GM18858 (cell line): ENCODE results near the gene TMEM61.
A peak's percentile ranks its signal among the peaks of the same experiment; 100 is the strongest.
"Not testable (repeated sequence)": the region's sequence is repeated elsewhere in the genome, so short reads cannot be mapped to it uniquely, and the experiment has no call there.

ENCODE experiments used
- ATAC-seq: cut with Tn5 transposase; IDR thresholded peaks from one replicate; pipeline ENCODE4 v1.9.1; 2021; ENCODE audit not compliant: unreplicated experiment

Gene TMEM61

DNA sequence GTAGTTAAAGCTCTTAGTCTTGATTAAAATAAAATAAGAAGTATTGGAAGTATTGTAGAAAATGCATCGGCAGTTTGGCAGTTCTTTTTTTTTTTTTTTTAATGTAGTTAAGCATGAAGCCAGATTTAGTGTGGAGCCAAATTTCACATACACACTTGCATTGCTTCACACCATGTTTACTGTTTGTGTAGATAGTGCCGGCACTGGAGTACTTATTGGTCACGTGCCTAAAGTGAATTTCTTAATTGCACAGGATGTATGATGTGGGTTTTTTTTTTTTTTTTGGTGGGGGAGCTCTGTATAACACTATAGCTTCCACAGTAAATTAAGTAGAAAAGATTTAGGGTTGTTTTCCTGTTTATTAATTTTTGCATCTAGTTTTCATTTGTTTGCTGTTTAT lies 21.2 kb upstream of the TMEM61 start:
- no peak for ATAC-seq

DNA sequence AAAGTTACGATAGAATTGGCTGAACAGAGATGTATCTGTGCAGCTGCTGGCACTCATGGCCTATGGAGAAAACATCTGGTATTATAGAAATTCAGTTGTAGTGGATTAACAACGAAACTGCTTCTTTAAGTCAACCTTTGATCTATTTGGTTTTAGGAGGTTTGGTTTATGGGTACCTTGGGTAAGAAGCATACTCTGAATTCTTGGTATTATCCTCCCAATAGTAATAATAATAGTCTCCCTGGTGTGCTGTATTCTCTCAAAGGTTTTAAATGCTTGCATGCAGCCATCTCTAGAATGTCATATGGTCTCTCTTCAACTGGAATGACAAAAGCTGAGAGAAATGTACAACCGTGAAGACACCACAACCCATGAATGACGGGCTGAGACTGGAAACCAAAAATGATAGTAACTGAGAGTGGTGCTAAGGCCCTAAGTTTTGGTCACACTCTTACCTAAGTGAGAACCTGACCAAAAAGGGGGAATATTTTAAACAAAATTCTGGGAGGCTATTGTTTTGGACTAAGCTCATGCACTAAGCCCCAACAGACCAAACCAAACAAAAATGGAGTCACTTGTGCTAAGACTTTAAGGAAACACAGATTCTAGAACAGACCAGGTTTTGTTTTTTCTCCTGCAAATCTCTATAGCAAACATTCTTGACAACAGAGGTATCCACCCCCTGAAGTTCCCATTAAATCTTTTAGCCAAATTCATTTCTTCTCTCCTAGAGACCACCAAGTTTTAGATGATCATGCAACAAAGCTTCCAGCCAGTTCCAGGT lies 17.6 kb upstream of the TMEM61 start:
- ATAC-seq, result no peak

DNA sequence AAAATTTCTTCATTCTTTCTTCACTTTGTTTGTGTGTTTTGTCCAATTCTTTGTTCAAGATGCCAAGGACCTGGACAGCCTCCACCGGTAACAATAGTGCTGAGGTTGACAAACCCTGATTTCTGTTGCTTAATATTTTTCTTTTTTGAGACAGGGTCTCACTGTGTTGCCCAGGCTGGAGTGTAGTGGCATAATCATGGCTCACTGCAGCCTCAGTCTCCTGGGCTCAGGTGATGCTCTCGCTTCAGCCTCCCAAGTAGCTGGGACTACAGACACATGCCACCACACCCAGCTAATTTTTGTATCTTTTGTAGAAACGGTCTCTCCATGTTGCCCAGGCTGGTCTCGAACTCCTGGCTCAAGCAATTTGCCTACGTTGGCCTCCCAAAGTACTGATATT lies 16.6 kb upstream of the TMEM61 start:
- ATAC-seq, result not testable (repeated sequence)

- ATAC-seq, result peak; percentile 84
These were observed 14.6 kb upstream of the TMEM61 start for GRCh38 chr1:54965624-54966340.

DNA sequence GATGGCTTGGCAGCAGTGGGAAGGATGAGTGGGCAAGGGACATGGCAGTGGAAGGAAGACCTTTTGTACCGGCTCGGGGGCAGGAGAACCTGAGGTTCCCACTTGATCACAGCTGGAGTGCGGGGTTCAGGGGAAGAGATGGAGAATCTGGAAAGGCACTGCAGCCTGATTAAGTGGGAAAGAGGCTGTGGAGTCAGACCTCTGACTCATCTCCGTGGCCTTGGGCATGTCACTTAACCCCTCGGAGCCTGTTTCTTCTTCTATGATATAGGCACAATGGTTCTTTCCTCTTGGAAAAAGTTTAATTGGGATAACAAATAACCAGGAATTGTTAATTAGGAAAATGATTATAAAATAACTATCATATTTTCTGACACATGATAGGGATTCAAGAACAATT lies 13.1 kb upstream of the TMEM61 start:
- ATAC-seq, result no peak

GRCh38 chr1:54968551-54968950 lies 11.9 kb upstream of the TMEM61 start:
- ATAC-seq, result no peak

GRCh38 chr1:54969879-54970278 lies 10.5 kb upstream of the TMEM61 start:
- no peak for ATAC-seq

DNA sequence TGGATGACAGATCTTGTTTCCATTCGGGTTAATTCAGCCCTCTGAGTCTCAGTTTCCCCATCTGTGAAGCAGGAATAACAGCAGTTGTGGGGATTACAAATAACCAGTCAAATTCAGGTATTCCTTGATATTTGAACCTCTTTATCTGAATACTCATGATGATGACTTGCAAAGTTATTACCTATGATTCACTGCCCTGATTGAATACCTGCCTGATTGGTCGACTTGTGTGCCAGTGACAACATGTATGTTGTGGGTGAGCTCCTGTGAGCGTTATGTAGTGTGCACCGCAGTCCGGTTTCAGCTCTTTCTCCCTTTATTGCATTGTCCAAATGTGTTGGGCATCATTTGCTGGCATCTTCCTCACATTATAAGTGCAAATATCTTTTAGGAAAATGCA lies 9.5 kb upstream of the TMEM61 start:
- no peak for ATAC-seq

DNA sequence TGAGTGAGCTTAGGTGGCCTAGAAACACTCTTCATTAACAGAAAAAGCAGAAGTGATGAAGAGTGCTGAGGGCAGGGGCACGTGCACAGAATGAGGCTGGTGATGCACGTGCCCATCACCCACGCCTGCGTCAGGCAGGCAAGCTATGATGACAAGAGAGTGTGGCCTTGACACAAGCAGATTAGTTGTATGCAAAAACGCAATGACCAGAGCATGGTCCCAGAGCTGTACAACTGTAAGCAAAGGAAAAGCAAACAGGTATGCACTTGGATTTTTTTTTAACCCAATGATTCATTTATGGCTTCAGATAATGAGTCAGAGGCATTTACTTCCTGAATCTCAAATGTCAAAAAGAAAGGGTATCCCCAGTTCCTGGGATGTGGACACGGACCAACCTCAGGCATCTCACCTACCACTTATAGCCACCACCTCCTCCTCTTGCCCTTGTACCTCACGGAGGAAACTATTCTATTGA lies 9.1 kb upstream of the TMEM61 start:
- ATAC-seq, result peak; percentile 89

DNA sequence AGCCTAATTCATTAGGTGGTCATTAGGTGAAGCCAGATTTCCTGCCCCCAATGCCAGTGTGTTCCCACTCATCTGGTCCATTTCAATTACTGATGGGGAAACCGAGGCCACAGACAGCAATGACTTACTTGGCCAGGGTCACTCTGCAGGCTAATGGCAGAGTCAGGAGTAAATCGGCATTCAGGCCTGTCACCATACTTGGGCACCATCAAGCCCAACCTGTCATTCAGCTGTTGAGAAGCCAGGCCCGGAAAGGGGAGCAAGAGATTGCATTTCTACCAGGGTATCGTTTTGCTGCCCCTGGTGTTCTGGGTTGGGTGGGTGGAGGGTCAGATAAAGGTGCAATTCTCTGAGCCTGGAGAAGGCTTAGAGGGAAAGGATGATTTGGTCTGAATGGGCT lies 8.0 kb upstream of the TMEM61 start:
- ATAC-seq, result no peak

DNA sequence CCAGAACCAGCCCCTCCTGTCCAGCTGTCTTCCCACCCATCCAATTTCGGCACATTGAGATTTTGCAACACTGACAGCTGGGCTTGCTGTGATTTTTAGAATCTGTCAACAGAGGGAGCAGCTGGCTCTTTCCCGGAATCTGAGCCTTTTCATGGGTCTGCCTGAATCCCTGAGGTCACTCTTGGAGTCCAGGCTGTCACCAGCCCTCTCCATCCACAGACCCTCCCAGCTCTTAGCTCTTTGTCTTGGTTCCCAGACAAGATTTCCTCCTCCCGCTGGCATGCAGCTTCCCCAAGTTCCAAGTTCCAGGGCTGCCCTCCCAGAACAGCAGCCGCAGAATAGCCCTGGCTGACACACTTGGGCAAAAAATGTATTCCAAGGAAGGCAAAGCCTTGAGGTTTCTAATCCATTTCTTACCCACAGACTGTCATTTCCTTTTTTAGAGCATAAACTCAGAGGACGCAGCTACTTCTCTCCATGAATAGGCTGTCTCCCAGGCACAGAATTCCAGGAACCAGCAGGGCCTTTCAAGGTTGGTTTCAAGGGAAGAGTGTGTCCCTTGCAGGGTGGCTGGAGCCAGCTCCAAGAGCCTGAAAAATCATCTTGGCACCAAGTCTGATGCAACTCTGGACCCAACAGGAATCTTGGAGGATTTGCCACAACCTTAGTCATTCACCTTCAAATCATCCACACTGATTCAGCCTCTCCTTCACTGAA lies 7.1 kb upstream of the TMEM61 start:
- no peak for ATAC-seq

GRCh38 chr1:54975356-54976108 lies 4.9 kb upstream of the TMEM61 start:
- ATAC-seq, result no peak

- no peak for ATAC-seq
These were observed 3.7 kb upstream of the TMEM61 start for GRCh38 chr1:54976747-54977146.

DNA sequence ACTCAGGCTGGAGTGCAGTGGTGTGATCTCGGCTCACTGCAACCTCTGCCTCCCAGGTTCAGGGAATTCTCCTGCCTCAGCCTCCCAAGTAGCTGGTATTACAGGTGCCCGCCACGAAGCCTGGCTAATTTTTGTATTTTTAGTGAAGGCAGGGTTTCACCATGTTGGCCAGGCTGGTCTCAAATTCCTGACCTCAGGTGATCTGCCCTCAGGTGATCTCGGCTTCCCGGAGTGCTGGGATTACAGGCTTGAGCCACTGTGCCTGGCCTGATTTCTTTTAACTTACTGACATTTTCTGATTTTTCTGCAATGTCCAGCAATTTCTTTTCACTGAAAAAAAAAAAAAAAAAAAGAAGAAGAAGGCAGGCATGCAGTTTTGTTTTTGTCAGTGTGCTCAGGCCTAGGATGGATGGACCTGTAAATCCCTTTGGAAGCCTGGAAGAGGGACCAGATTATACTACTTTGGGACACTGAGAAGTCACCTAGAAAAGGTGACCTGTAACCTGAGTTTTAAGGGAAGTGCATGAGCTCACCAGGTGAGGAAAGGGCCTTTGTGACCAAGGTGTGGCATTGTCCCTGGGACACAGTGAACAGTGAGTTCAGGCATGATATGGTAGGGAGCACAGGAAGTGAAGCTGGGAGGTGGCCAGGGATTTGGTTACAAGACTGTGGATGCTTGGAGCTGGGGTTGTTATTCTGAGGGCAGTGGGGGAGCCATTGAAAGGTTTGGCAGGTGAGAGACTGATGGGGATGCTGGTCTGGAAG lies 2.7 kb upstream of the TMEM61 start:
- no peak for ATAC-seq

- ATAC-seq, result no peak
These were observed 1.7 kb upstream of the TMEM61 start for GRCh38 chr1:54978528-54979326.

DNA sequence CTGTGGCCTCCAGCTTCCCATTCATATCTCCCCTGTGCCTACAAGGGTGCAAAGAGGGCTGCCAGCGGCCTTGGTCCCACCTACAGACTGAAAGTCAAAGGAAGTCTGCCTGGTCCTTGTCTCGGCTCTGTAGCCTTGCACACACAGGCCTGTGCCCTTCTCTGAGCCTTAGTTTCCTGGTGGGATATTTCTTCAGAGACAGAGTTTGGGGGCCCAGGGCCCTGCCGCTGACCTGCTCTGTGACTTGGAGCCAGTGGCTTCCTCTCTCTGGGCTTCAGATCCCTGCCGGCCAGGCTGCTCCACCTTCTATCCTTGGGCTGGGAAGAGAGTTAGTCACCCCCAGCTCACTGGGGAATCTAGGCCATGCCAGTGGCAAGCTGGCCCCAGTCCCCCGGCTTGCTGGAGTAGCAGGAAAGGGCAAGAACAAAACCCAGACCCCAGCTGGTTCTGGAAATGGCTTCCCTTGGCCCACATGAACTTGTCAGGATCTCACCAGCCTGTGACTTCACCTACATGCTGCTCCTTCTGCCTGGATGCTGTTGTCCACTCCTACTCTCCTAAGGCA lies 1.0 kb upstream of the TMEM61 start:
- no peak for ATAC-seq

GRCh38 chr1:54980046-54980527 lies 341 bp upstream of the TMEM61 start:
- no peak for ATAC-seq

- ATAC-seq, result no peak
These were observed 1.0 kb downstream of the TMEM61 start for GRCh38 chr1:54981466-54981865.

DNA sequence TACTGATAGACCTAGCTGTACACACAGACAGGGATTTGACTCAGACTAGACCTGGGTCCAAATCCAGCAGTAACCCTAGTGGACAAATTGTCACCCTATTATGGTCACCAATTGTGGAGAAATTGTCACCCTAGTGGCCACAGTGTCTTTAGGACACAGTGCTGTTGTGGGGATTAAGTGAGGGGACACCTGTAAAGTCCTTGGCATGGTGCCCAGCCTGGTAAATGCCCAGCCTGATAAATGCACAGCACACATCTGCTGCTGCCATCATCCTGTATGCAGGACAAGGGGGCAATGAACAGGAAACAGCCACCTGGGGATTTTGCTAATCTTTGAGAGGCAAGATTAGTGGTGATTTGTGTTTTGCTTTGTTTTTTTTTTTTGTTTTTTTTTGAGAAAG lies 2.3 kb downstream of the TMEM61 start:
- ATAC-seq, result no peak
